ENCODE measurements around the gene CSNK2B. TPM values are rescaled to one million over a fixed set of nuclear protein-coding genes. Genes with fewer than 3 reads are reported as not detected.

Gene CSNK2B
- total and polyA plus RNA-seq, 9 of the 15 experiments (the other 6 are each of a cell fraction or from before 2014, with no cell fraction given) = 120 to 1,126 (median 529) TPM

DNA sequence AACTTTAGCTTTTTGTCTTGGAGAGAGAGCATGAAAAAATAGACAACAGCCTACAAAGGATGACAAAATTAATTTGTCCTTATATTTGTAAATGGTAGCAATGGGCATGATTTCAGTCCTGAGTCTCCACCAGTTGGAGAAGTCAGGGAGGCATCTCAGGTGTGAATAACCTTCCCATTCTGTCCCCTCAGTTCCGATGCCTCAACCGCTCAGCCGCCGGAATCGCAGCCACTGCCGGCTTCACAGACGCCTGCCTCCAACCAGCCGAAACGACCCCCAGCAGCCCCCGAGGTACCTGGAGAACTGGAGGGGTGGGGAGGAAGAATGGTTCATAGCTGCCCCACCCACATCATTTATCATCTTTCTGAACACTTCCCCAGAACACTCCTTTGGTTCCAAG lies 41.8 kb upstream of the CSNK2B start:
- H3K9me3 ChIP-seq (replicated peaks; ENCODE audit: control insufficient read depth, insufficient read depth, low read depth, low read length) = no peaks in the 10 kb centered on the region
- ChIA-PET CTCF (ENCODE audit: low intra/inter-chr PET ratio) (no interaction called here), POLR2A (interaction anchor here (1.8 to 12.4 kb wide), 3 partner anchors 12 to 28 kb away, joined by 9 to 274 read pairs (median 41); partner anchors contain the start of gene BAG6)
- H3K27ac ChIP-seq (ENCODE audit: extremely low read depth, low read depth, low read length) = no peak overlapping the region
- TF ChIP-seq GATA2 (CRISPR knock-in tag; IDR thresholded peaks at IDR 0.05) = no peak
- no peak for TF ChIP-seq ZNF212 (CRISPR knock-in tag; IDR thresholded peaks at IDR 0.05)
- no peak for TF ChIP-seq MECOM (CRISPR knock-in tag; IDR thresholded peaks at IDR 0.05)
- TF ChIP-seq RBFOX2 (IDR thresholded peaks at IDR 0.05; ENCODE audit: low read depth, low read length) = peak; percentile 31; the same call in 1 of the 2 replicates
- TF ChIP-seq POLR2G (IDR thresholded peaks at IDR 0.05; ENCODE audit: low read depth, low read length) = peak; percentile 41; the same call in 1 of the 2 replicates
- no peak for TF ChIP-seq NBN (IDR thresholded peaks at IDR 0.05; ENCODE audit: low read depth)
- TF ChIP-seq PHF20 (IDR thresholded peaks at IDR 0.05; ENCODE audit: partially characterized antibody) = no peak
- no peak for TF ChIP-seq ZBTB1 (CRISPR knock-in tag; IDR thresholded peaks at IDR 0.05; ENCODE audit: borderline replicate concordance, low read depth)
- peaks cover 82% of the 10 kb centered on the region for H3K36me3 ChIP-seq (ENCODE audit: control insufficient read depth, insufficient read depth, low read length)
- FAIRE-seq (no peak), DNase-seq (ENCODE audit: extremely low read depth in 1 of 4, low spot score in 3 of 4) (no peak), ATAC-seq (no peak)
- no TSS peak for BruUV-seq (replicated peaks)
- H3K9ac ChIP-seq (ENCODE audit: insufficient read depth in 1 of 2, low read depth in 2 of 2, low read length in 2 of 2) = peak overlapping the region in 1 of 2 experiments; percentile 54; a peak in 1 of 4 replicates
- H2AFZ ChIP-seq (ENCODE audit: low read depth, low read length) = no peak overlapping the region
- 92% methylated on average over 10 of the region's 10 CpGs for WGBS (ENCODE audit: insufficient coverage, low coverage, missing lambda C conversion rate)
- H3K4me3 ChIP-seq = no peak overlapping the region
- no peaks in the 10 kb centered on the region for H3K27me3 ChIP-seq (ENCODE audit: control insufficient read depth in 2 of 2, insufficient read depth in 2 of 2, low read length in 2 of 2)
- peaks cover 73% of the 10 kb centered on the region for H3K79me2 ChIP-seq (ENCODE audit: control insufficient read depth, insufficient read depth, low read length)
- peaks cover 12% of the 10 kb centered on the region for H3K9me1 ChIP-seq (ENCODE audit: control insufficient read depth, insufficient read depth, low read length)
- H3K4me2 ChIP-seq (ENCODE audit: insufficient read depth, low read length) = no peak overlapping the region
- in situ Hi-C loops (cut with MboI) = no loop called here
- H3K4me1 ChIP-seq (replicated peaks in 1 of 2; ENCODE audit: control insufficient read depth in 2 of 2, insufficient read depth in 2 of 2, low read length in 2 of 2) = peaks cover 13 to 21% of the 10 kb centered on the region in 2 experiments
- intact Hi-C loops (cut with micrococcal nuclease) = no loop called here
- H4K20me1 ChIP-seq (replicated peaks; ENCODE audit: control insufficient read depth, insufficient read depth, low read length) = peaks cover 31% of the 10 kb centered on the region; the same call in 1 of the 2 replicates
